GM18858 (cell line): ENCODE data around the gene NPY.

ENCODE experiments used
- ATAC-seq: cut with Tn5 transposase; IDR thresholded peaks from one replicate; pipeline ENCODE4 v1.9.1; 2021; ENCODE audit not compliant: unreplicated experiment

Gene NPY

DNA sequence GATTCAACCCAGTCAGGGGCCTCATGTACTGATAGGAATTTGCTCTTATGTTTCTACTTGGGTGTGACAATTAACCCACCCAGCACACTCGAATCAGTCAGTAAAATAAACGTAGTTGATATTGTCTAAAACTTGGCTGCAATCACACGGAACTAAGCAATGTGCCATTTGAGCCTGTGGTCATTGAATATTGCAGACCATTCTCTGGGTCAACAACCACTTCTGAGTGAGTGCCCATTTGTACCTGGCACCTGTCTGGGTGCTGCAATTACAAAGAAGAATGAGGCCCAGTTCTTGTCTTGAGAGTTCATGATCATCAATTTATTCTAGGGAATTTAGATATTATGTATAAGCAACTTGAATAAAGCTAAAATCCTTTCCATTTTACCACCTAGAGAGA, 29.8 kb downstream of the NPY start:
- no peak for ATAC-seq

- ATAC-seq: no peak
Observed at GRCh38 chr7:24316340-24316739, 32.4 kb downstream of the NPY start.

- no peak for ATAC-seq
Observed at GRCh38 chr7:24318326-24318725, 34.3 kb downstream of the NPY start.

- no peak for ATAC-seq
Observed at GRCh38 chr7:24319209-24319608, 35.2 kb downstream of the NPY start.

GRCh38 chr7:24323961-24324480, 40.0 kb downstream of the NPY start:
- no peak for ATAC-seq

DNA sequence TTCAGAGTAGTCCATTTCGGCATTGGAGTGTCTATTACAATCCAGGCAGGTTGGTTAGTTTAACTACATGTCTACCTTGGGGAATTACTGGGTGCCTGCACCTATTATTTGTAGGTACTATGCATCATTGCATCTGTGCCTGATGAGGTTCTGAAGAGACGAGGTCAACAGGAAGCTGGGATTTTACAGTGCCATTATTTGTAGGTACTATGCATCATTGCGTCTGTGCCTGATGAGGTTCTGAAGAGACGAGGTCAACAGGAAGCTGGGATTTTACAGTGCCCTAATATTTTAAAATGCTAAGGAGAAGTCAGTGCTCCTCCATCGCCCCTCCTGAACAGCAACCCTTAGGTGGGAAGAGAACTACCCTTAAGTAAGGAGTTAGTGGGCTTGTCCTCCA, 41.7 kb downstream of the NPY start:
- peak; percentile 82 for ATAC-seq

DNA sequence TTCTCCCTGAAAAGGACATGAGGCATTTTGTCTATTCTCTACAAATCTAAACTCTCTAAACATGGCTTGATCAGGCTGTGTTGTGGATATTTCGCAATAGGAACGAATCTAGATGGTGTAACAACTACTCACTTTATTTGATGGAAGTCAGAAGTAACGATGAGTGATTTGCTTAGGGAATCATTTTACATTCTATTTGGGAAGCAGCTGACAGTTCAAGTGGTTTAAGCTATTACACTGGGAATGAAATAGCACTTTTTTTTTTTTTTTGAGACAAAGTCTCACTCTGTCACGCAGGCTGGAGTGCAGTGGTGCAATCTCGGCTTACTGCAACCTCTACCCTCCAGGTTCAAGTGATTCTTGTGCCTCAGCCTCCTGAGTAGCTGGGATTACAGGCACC, 44.1 kb downstream of the NPY start:
- no peak for ATAC-seq

DNA sequence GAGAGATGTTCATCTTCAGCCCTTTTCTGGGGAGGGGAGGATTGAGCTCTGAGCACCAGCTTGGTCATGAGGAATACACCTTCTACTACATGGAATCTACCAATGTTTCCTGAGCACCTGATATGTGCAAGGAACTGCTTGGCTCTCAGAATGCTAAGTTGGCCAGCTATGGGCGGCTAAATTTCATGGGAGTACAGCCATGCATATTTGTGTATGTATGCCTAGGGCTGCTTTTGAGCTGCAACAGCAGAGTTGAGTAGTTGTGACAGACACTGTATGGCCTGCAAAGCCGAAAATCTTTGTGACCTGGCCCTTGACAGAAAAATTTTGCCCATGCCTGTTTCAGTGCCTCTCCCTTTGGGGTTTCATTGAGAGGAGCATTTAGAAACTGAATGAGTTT, 44.9 kb downstream of the NPY start:
- ATAC-seq: no peak

GRCh38 chr7:24334012-24334411, 50.0 kb downstream of the NPY start:
- ATAC-seq: no peak

- no peak for ATAC-seq
Observed at GRCh38 chr7:24334627-24335026, 50.6 kb downstream of the NPY start.

GRCh38 chr7:24336461-24336860, 52.5 kb downstream of the NPY start:
- no peak for ATAC-seq

DNA sequence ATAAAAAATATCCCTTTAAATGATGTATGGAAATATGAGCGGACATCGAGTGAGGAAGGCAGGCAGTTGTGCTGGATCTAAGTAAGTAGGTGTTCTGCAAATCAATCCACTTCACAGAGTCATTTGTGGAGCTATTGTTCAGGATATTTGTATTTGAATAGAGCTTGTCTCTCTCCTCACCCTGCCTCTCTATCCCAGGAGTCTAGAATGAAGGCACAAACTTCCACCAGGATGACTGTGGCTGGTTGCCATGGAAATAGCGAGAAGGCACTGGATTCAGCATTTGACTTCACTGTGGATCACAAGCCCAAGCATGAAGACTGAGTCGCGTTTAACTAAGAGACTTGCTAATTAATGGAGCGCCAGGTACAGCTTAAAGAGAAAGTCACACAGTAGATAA, 53.2 kb downstream of the NPY start:
- no peak for ATAC-seq

DNA sequence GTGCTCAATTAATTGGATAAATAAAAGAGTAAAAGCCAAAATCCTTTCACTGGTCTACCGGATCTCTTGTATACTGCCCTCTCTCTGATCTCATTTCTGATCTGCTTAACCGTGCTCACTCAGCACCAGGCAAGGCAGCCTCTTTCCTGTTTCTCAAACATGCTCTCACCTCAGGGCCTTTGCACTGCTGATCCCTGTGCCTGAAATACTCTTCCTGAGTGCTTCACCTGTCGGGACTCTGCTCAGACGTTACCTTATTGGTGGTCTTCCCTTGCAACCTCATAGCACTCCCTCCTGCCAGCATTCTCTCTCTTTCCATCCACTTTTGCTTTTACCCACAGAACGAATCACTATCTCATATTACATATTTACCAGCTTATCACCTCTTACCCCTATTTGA, 55.6 kb downstream of the NPY start:
- no peak for ATAC-seq

DNA sequence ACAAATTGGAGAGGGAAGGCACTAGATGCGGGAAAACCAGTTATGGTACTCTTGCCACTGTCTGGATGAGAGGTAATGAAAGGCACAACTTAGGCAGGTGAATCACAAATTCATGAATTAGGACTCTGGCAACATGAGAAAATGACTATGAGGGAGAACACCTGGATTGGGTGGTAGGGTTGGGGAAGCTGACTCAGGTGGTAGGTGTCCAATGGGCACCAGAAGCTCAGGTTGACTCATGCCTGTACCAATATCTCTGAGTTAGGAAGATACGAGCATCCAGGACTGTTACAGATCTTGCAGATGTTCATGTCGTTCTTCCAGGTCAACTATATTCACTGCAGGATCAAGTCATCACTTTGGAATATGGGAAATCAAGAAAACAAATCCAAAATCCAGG, 56.7 kb downstream of the NPY start:
- ATAC-seq: no peak
